H1 (cell line): ENCODE data around the gene GCGR. TPM values are rescaled to one million over a fixed set of nuclear protein-coding genes. Genes with fewer than 3 reads are reported as not detected.

ENCODE experiments used
- CTCF ChIA-PET: fragments of 300-600 bp; sonication (Branson Sonifier 250); formaldehyde crosslinking; loops from one replicate; lab custom pipeline; 2021; ENCODE audit not compliant: partially characterized antibody; lab: Charles Lee
- POLR2A ChIA-PET: fragments of 300-600 bp; sonication (Branson Sonifier 250); formaldehyde crosslinking; loops from one replicate; lab custom pipeline; 2021; ENCODE audit warnings: inconsistent platforms; ENCODE audit not compliant: partially characterized antibody; lab: Charles Lee
- DNase-seq, 2 experiments: peaks; one replicate each; pipeline versions ENCODE4 v3.0.0 to v3.0.0-alpha.2; 2010 to 2022; ENCODE audit warnings: low spot score in 2 of 2, low read depth in 1 of 2, mixed read lengths in 1 of 2
- FAIRE-seq: peaks from 2 replicates; lab custom pipeline; 2011; peaks lifted over from hg19 to GRCh38; lab: Jason Lieb, UNC
- H2AFZ ChIP-seq: 2 replicates; pipeline ENCODE4 v1.8.1; 2012; ENCODE audit warnings: low read length, inconsistent platforms
- H2AK5ac ChIP-seq: 2 replicates; pipeline ENCODE4 v1.6.1; 2013; ENCODE audit warnings: low read depth, low read length
- H2BK120ac ChIP-seq: replicated peaks from 2 replicates; pipeline ENCODE3; 2013; ENCODE audit warnings: low read depth, low read length, inconsistent platforms
- H2BK12ac ChIP-seq: 2 replicates; pipeline ENCODE4 v1.6.1; 2013; ENCODE audit warnings: low read depth, low read length
- H2BK15ac ChIP-seq: 2 replicates; pipeline ENCODE4 v1.6.1; 2013; ENCODE audit warnings: low read length
- H2BK20ac ChIP-seq: 2 replicates; pipeline ENCODE4 v1.6.1; 2013; ENCODE audit warnings: low read length
- H2BK5ac ChIP-seq: 2 replicates; pipeline ENCODE4 v1.6.1; 2013; ENCODE audit warnings: low read depth, low read length
- H3K14ac ChIP-seq: 2 replicates; pipeline ENCODE4 v1.6.1; 2013; ENCODE audit warnings: inconsistent platforms; ENCODE audit not compliant: insufficient read length
- H3K18ac ChIP-seq: 2 replicates; pipeline ENCODE4 v1.6.1; 2013; ENCODE audit warnings: low read length; ENCODE audit errors: extremely low read depth
- H3K23ac ChIP-seq: 2 replicates; pipeline ENCODE4 v1.6.1; 2013; ENCODE audit warnings: inconsistent platforms; ENCODE audit not compliant: insufficient read length
- H3K23me2 ChIP-seq: 2 replicates; pipeline ENCODE4 v1.6.1; 2013; ENCODE audit warnings: low read depth, low read length
- H3K27ac ChIP-seq: 2 replicates; pipeline ENCODE4 v1.6.1; 2011; ENCODE audit warnings: low read depth, low read length, inconsistent platforms
- H3K27me3 ChIP-seq, 4 experiments: replicated peaks in 1 of 4; 1 replicate in 1 of 4; 2 replicates in 3 of 4; pipeline versions ENCODE4 v1.6.1 to v1.8.1; 2011 to 2013; ENCODE audit warnings: low read length in 3 of 4, mild to moderate bottlenecking in 3 of 4, inconsistent platforms in 2 of 4, mixed read lengths in 2 of 4, moderate library complexity in 1 of 4; ENCODE audit not compliant: control insufficient read depth in 3 of 4, insufficient read depth in 3 of 4; ENCODE audit errors: extremely low read depth in 1 of 4
- H3K36me3 ChIP-seq, 4 experiments: 2 replicates each; pipeline versions ENCODE4 v1.6.1 to v1.8.1; 2011 to 2013; ENCODE audit warnings: mild to moderate bottlenecking in 4 of 4, low read length in 3 of 4, moderate library complexity in 2 of 4, control low read depth in 1 of 4, inconsistent platforms in 1 of 4; ENCODE audit not compliant: insufficient read depth in 4 of 4, control insufficient read depth in 2 of 4
- H3K4ac ChIP-seq: replicated peaks from 2 replicates; pipeline ENCODE3; 2013; ENCODE audit warnings: low read length, low read depth, mixed read lengths, inconsistent platforms; ENCODE audit not compliant: insufficient read length
- H3K4me1 ChIP-seq, 4 experiments: replicated peaks in 1 of 4; 1 replicate in 1 of 4; 2 replicates in 3 of 4; pipeline versions ENCODE4 v1.6.1 to v1.8.1; 2011 to 2013; ENCODE audit warnings: low read length in 3 of 4, inconsistent platforms in 2 of 4, mixed read lengths in 1 of 4; ENCODE audit not compliant: insufficient read depth in 4 of 4, control insufficient read depth in 3 of 4
- H3K4me2 ChIP-seq, 2 experiments: 2 replicates each; pipeline versions ENCODE4 v1.6.1 to v1.8.1; 2011 to 2013; ENCODE audit warnings: low read depth in 2 of 2, low read length in 2 of 2, control low read depth in 1 of 2, inconsistent platforms in 1 of 2, mild to moderate bottlenecking in 1 of 2; ENCODE audit not compliant: insufficient read depth in 1 of 2
- H3K4me3 ChIP-seq, 4 experiments: fragments of 200-600, 300-600 bp in 1 of 4; sonication (generic), shearing (Covaris generic), sonication (Bioruptor Twin) in 1 of 4; 2 replicates each; pipeline versions ENCODE4 v1.5.1 to v1.8.1; 2011 to 2016; ENCODE audit warnings: low read length in 4 of 4, low read depth in 3 of 4, control low read depth in 2 of 4, inconsistent platforms in 2 of 4, mild to moderate bottlenecking in 2 of 4, mixed read lengths in 1 of 4, moderate library complexity in 1 of 4; ENCODE audit not compliant: insufficient read depth in 2 of 4; ENCODE audit errors: extremely low read depth in 1 of 4
- H3K56ac ChIP-seq: replicated peaks from 2 replicates; pipeline ENCODE3; 2013; ENCODE audit warnings: low read depth, mild to moderate bottlenecking, mixed read lengths, low read length, inconsistent platforms; ENCODE audit not compliant: insufficient read length
- H3K79me1 ChIP-seq: 2 replicates; pipeline ENCODE4 v1.6.1; 2013; ENCODE audit warnings: low read depth, low read length, control low read depth
- H3K79me2 ChIP-seq, 2 experiments: 2 replicates each; pipeline versions ENCODE4 v1.6.1 to v1.8.1; 2012 to 2013; ENCODE audit warnings: low read length in 2 of 2, mild to moderate bottlenecking in 2 of 2, inconsistent platforms in 1 of 2; ENCODE audit not compliant: insufficient read depth in 2 of 2, control insufficient read depth in 1 of 2
- H3K9ac ChIP-seq, 4 experiments: replicated peaks in 1 of 4; 1 replicate in 1 of 4; 2 replicates in 3 of 4; pipeline versions ENCODE4 v1.6.1 to v1.8.1; 2011 to 2013; ENCODE audit warnings: low read depth in 3 of 4, low read length in 3 of 4, control low read depth in 2 of 4, mild to moderate bottlenecking in 2 of 4, moderate library complexity in 2 of 4, inconsistent platforms in 1 of 4; ENCODE audit errors: extremely low read depth in 1 of 4
- H3K9me3 ChIP-seq, 2 experiments: 2 replicates each; pipeline versions ENCODE4 v1.6.1 to v1.8.1; 2012 to 2013; ENCODE audit warnings: mild to moderate bottlenecking in 2 of 2, moderate library complexity in 2 of 2, control low read depth in 1 of 2, inconsistent platforms in 1 of 2, low read depth in 1 of 2, low read length in 1 of 2, mixed read lengths in 1 of 2; ENCODE audit not compliant: insufficient read depth in 2 of 2
- H4K20me1 ChIP-seq, 2 experiments: replicated peaks in 1 of 2; 2 replicates each; pipeline versions ENCODE3 to v1.8.1; 2011 to 2013; ENCODE audit warnings: inconsistent platforms in 2 of 2, low read length in 2 of 2, mild to moderate bottlenecking in 1 of 2; ENCODE audit not compliant: insufficient read depth in 2 of 2, control insufficient read depth in 1 of 2
- H4K5ac ChIP-seq: 2 replicates; pipeline ENCODE4 v1.6.1; 2013; ENCODE audit warnings: low read length, low read depth, mixed read lengths, inconsistent platforms; ENCODE audit not compliant: insufficient read length
- H4K8ac ChIP-seq: 2 replicates; pipeline ENCODE4 v1.8.0; 2013; ENCODE audit warnings: mild to moderate bottlenecking, moderate library complexity, low read length, inconsistent platforms; ENCODE audit not compliant: insufficient read depth; ENCODE audit errors: extremely low read depth
- H4K91ac ChIP-seq: replicated peaks from 2 replicates; pipeline ENCODE3; 2013; ENCODE audit warnings: low read length, mixed read lengths, inconsistent platforms; ENCODE audit not compliant: insufficient read length
- ASH2L ChIP-seq: fragments of 200-600, 300-600 bp; sonication (generic); IDR thresholded peaks from one replicate; pipeline ENCODE4 v1.7.1; 2017; ENCODE audit warnings: low read length
- CTCF ChIP-seq, 3 experiments: IDR thresholded peaks; 1 replicate in 2 of 3; 2 replicates in 1 of 3; pipeline versions ENCODE4 v1.5.1 to v1.6.1; 2011; ENCODE audit warnings: low read length in 3 of 3, mild to moderate bottlenecking in 3 of 3, inconsistent platforms in 2 of 3, low read depth in 1 of 3, moderate library complexity in 1 of 3; ENCODE audit not compliant: insufficient read depth in 1 of 3; ENCODE audit errors: control extremely low read depth in 1 of 3
- GTF2F1 ChIP-seq: IDR thresholded peaks from 2 replicates; pipeline ENCODE4 v1.6.1; 2012; ENCODE audit warnings: low read depth, low read length, improper control_type of control experiment, borderline replicate concordance
- MAFK ChIP-seq: IDR thresholded peaks from 2 replicates; pipeline ENCODE4 v1.6.1; 2012; ENCODE audit warnings: low read depth, mild to moderate bottlenecking, improper control_type of control experiment, low read length
- RAD21 ChIP-seq, 2 experiments: IDR thresholded peaks in 1 of 2; conservative IDR thresholded peaks in 1 of 2; 2 replicates each; pipeline ENCODE4 v1.6.1; 2011; ENCODE audit warnings: low read depth in 2 of 2, low read length in 2 of 2, improper control_type of control experiment in 1 of 2, inconsistent platforms in 1 of 2, mild to moderate bottlenecking in 1 of 2, moderate library complexity in 1 of 2
- WGBS, 2 experiments: shearing (Covaris generic) in 1 of 2; methylation state at CpG; one replicate each; pipeline versions ENCODE4 v1.1.6 to v1.1.7; 2013 to 2015; ENCODE audit warnings: low lambda C conversion rate in 2 of 2, mixed read lengths in 2 of 2, inconsistent platforms in 1 of 2, low coverage in 1 of 2, missing lambda C conversion rate in 1 of 2; ENCODE audit not compliant: insufficient replicate concordance in 2 of 2, insufficient coverage in 1 of 2, insufficient read length in 1 of 2; ENCODE audit errors: extremely low coverage in 1 of 2, missing lambda C conversion rate in 1 of 2; 5-methylcytosine and 5-hydroxymethylcytosine counted together
- polyA plus RNA-seq, 7 experiments: library from polyadenylated mRNA; depleted of rRNA in 3 of 7; stranded (reverse) in 5 of 7; unstranded in 2 of 7; fragments of >200 nt in 5 of 7; fragments of 200-250 nt in 2 of 7; gene quantifications; 1 replicate in 5 of 7; 2 replicates in 1 of 7; 4 replicates in 1 of 7; pipeline versions ENCODE4 v1.2.1 to v1.2.3, GENCODE V29; 2011 to 2013; ENCODE audit warnings: missing spikeins in 2 of 7, mixed read lengths in 2 of 7
- total RNA-seq: library from RNA; stranded (reverse); fragmentation: NEBNext Ultra II Directional; extraction: Animal tissue kit (Norgen Biotek cat#: 25700); gene quantifications from 2 replicates; pipeline ENCODE4 v1.2.1, GENCODE V29; 2021

Gene GCGR
- total and polyA plus RNA-seq, 2 of the 8 experiments (the other 6 are each of a cell fraction or from before 2014, with no cell fraction given) = 0.44 to 0.56 TPM

GRCh38 chr17:81854974-81855774, 51.2 kb downstream of the GCGR start:
- Histone ChIP-seq H2BK20ac (no peak overlapping the region), H3K4ac (no peak overlapping the region), H4K8ac (no peak overlapping the region), H3K23ac (no peak overlapping the region), H3K14ac (no peak overlapping the region), H2AFZ (no peak overlapping the region), H4K91ac (no peak overlapping the region), H3K18ac (no peak overlapping the region), H3K4me2 (no peak overlapping the region), H2BK5ac (no peak overlapping the region), H3K4me3 (no peak overlapping the region), H3K79me2 (peaks cover 13 to 27% of the 10 kb centered on the region in 2 experiments), H4K5ac (no peak overlapping the region), H3K36me3 (peaks cover 22 to 53% (median 35%) of the 10 kb centered on the region in 4 experiments; a peak in 6 of 8 replicates), H3K9me3 (no peaks in the 10 kb centered on the region), H2BK12ac (no peak overlapping the region), H2BK15ac (no peak overlapping the region), H3K27ac (no peak overlapping the region), H4K20me1 (peaks cover 9 to 19% of the 10 kb centered on the region in 2 experiments), H3K56ac (no peak overlapping the region), H3K4me1 (peaks cover 0 to 5% (median 5%) of the 10 kb centered on the region in 4 experiments; a peak in 5 of 7 replicates), H3K9ac (no peak overlapping the region), H3K23me2 (peaks cover 8% of the 10 kb centered on the region), H3K79me1 (peaks cover 16% of the 10 kb centered on the region), H2AK5ac (no peak overlapping the region), H3K27me3 (no peaks in the 10 kb centered on the region; a peak in 1 of 7 replicates), H2BK120ac (no peak overlapping the region)
- FAIRE-seq = no peak
- TF ChIP-seq MAFK (no peak), RAD21 (IDR thresholded peaks at IDR 0.05 in 1 of 2, conservative IDR thresholded peaks at IDR 0.05 in 1 of 2; ENCODE audit: low read depth in 2 of 2, low read length in 2 of 2) (peak; percentile 51 to 60), ASH2L (no peak), GTF2F1 (no peak), CTCF (IDR thresholded peaks at IDR 0.05; ENCODE audit: control extremely low read depth in 1 of 3, insufficient read depth in 1 of 3, low read depth in 1 of 3, low read length in 3 of 3) (peak in 1 of 3 experiments; percentile 38; a peak in 2 of 4 replicates)
- POLR2A ChIA-PET = interaction anchor here (0.6 to 1.7 kb wide), 13 partner anchors 10 to 148 kb away, joined by 3 to 17 read pairs (median 3); partner anchors contain the start of genes ALYREF, ANAPC11 and MCRIP1
- CTCF ChIA-PET = interaction anchor here (0.7 to 3.6 kb wide), 17 partner anchors 11 to 187 kb away, joined by 3 to 21 read pairs (median 5); partner anchors contain the start of genes MCRIP1 and PPP1R27
- no peak for DNase-seq
- WGBS, 2 experiments = 95% methylated on average over 29 of the region's 29 CpGs; no CpG with 5 or more reads in 1 of the 2 experiments
